Activated CD4-positive, alpha-beta memory T cell treated with anti-CD3 and anti-CD28 coated beads, Interleukin-2, amount 10 ng/mL, durations not matched to agents 7 days and 5 days (primary cell): ENCODE measurements around the gene AKTIP. TPM values are rescaled to one million over a fixed set of nuclear protein-coding genes. Genes with fewer than 3 reads are reported as not detected.

Experiments used
- CTCF ChIA-PET: fragments of 350-600 bp; sonication (Branson Sonifier 250); formaldehyde crosslinking; loops from one replicate; lab custom pipeline; 2021; ENCODE audit warnings: antibody characterized with exemption, inconsistent platforms; lab: Charles Lee
- POLR2A ChIA-PET: fragments of 350-600 bp; sonication (Branson Sonifier 250); formaldehyde crosslinking; loops from one replicate; lab custom pipeline; 2021; ENCODE audit warnings: antibody characterized with exemption; lab: Charles Lee
- DNase-seq: peaks from one replicate; pipeline ENCODE4 v3.0.0-alpha.2; 2020
- H3K27ac Mint-ChIP-seq: one replicate; pipeline ENCODE4 v1.8.0; 2021; ENCODE audit warnings: mild to moderate bottlenecking, mixed read lengths
- H3K27me3 Mint-ChIP-seq: one replicate; pipeline ENCODE4 v1.8.0; 2021; ENCODE audit warnings: mixed read lengths
- H3K36me3 Mint-ChIP-seq: one replicate; pipeline ENCODE4 v1.8.0; 2021; ENCODE audit warnings: low read depth, mixed read lengths
- H3K4me1 Mint-ChIP-seq: one replicate; pipeline ENCODE4 v1.8.0; 2021; ENCODE audit warnings: mixed read lengths
- H3K4me3 Mint-ChIP-seq: one replicate; pipeline ENCODE4 v1.8.0; 2021; ENCODE audit warnings: mild to moderate bottlenecking, mixed read lengths
- H3K9me3 Mint-ChIP-seq: one replicate; pipeline ENCODE4 v1.8.0; 2021; ENCODE audit warnings: mixed read lengths
- total RNA-seq, 2 experiments: library from RNA; stranded (reverse); gene quantifications; one replicate each; pipeline ENCODE4 v1.2.3, GENCODE V29; 2021

The AKTIP gene
- total RNA-seq, 2 experiments from 2014 or later, result 53.3 to 57.0 TPM

- no peaks in the 10 kb centered on the region for H3K9me3 Mint-ChIP-seq
- ChIA-PET POLR2A (interaction anchor here (1.0 to 7.2 kb wide), 5 partner anchors 9 to 64 kb away, joined by 3 to 125 read pairs (median 3); partner anchors contain the start of gene RBL2), CTCF (interaction anchor here (1.0 to 2.2 kb wide), 3 partner anchors 9 to 50 kb away, joined by 3 to 7 read pairs (median 3); no protein-coding TSS in a partner anchor)
- H3K4me1 Mint-ChIP-seq, result peaks cover 52% of the 10 kb centered on the region
- H3K27me3 Mint-ChIP-seq, result no peaks in the 10 kb centered on the region
- DNase-seq, result no peak
- H3K27ac Mint-ChIP-seq, result peak overlapping the region; percentile 2
- no peak overlapping the region for H3K4me3 Mint-ChIP-seq
- peaks cover 75% of the 10 kb centered on the region for H3K36me3 Mint-ChIP-seq
Measured at GRCh38 chr16:53498984-53499383, 4.0 kb downstream of the AKTIP start.

GRCh38 chr16:53495325-53495724 lies 7.7 kb downstream of the AKTIP start:
- Mint-ChIP-seq H3K27ac (no peak overlapping the region), H3K27me3 (no peaks in the 10 kb centered on the region), H3K36me3 (peaks cover 90% of the 10 kb centered on the region), H3K4me1 (peaks cover 39% of the 10 kb centered on the region), H3K4me3 (no peak overlapping the region), H3K9me3 (no peaks in the 10 kb centered on the region)
- ChIA-PET CTCF (interaction anchor here (1.0 kb wide), 1 partner anchor 49 kb away, joined by 3 read pairs; no protein-coding TSS in a partner anchor), POLR2A (interaction anchor here (0.9 to 3.4 kb wide), 5 partner anchors 7 to 60 kb away, joined by 3 to 30 read pairs (median 4); partner anchors contain the start of genes AKTIP and RBL2)
- DNase-seq, result no peak

GRCh38 chr16:53494636-53495035 lies 8.4 kb downstream of the AKTIP start:
- Mint-ChIP-seq H3K27me3 (no peaks in the 10 kb centered on the region), H3K36me3 (peaks cover 92% of the 10 kb centered on the region), H3K9me3 (no peaks in the 10 kb centered on the region), H3K4me3 (no peak overlapping the region), H3K27ac (no peak overlapping the region), H3K4me1 (peaks cover 36% of the 10 kb centered on the region)
- CTCF ChIA-PET, result interaction anchor here (1.0 to 1.3 kb wide), 2 partner anchors 48 to 58 kb away, joined by 3 to 4 read pairs; no protein-coding TSS in a partner anchor
- POLR2A ChIA-PET, result interaction anchor here (0.9 to 3.4 kb wide), 5 partner anchors 8 to 59 kb away, joined by 3 to 30 read pairs (median 4); partner anchors contain the start of genes AKTIP and RBL2
- DNase-seq, result no peak

- POLR2A ChIA-PET, result interaction anchor here (1.4 to 3.4 kb wide), 3 partner anchors 10 to 57 kb away, joined by 3 to 30 read pairs (median 18); partner anchors contain the start of genes AKTIP and RBL2
- DNase-seq, result no peak
- Mint-ChIP-seq H3K4me1 (peaks cover 26% of the 10 kb centered on the region), H3K27ac (peak overlapping the region; percentile 48), H3K27me3 (no peaks in the 10 kb centered on the region), H3K9me3 (no peaks in the 10 kb centered on the region), H3K36me3 (peaks cover 95% of the 10 kb centered on the region), H3K4me3 (no peak overlapping the region)
- CTCF ChIA-PET, result no interaction called here
Measured at GRCh38 chr16:53492503-53492902, 10.5 kb downstream of the AKTIP start.

- Mint-ChIP-seq H3K4me1 (peaks cover 12% of the 10 kb centered on the region), H3K36me3 (peaks cover 95% of the 10 kb centered on the region), H3K27ac (no peak overlapping the region), H3K4me3 (no peak overlapping the region), H3K27me3 (no peaks in the 10 kb centered on the region), H3K9me3 (peaks cover 11% of the 10 kb centered on the region)
- ChIA-PET POLR2A (interaction anchor here (0.7 to 1.9 kb wide), 8 partner anchors 8 to 54 kb away, joined by 3 to 10 read pairs (median 6); partner anchors contain the start of gene AKTIP), CTCF (interaction anchor here (2.0 to 2.2 kb wide), 2 partner anchors 9 to 10 kb away, joined by 6 to 7 read pairs; no protein-coding TSS in a partner anchor)
- no peak for DNase-seq
Measured at GRCh38 chr16:53489755-53490154, 13.3 kb downstream of the AKTIP start.

- POLR2A ChIA-PET, result interaction anchor here (0.6 to 1.2 kb wide), 3 partner anchors 40 to 767 kb away, joined by 3 to 4 read pairs (median 3); no protein-coding TSS in a partner anchor
- DNase-seq, result no peak
- no peak overlapping the region for H3K4me3 Mint-ChIP-seq
- H3K27ac Mint-ChIP-seq, result no peak overlapping the region
- peaks cover 16% of the 10 kb centered on the region for H3K4me1 Mint-ChIP-seq
- peaks cover 19% of the 10 kb centered on the region for H3K9me3 Mint-ChIP-seq
- CTCF ChIA-PET, result no interaction called here
- H3K27me3 Mint-ChIP-seq, result no peaks in the 10 kb centered on the region
- H3K36me3 Mint-ChIP-seq, result peaks cover 97% of the 10 kb centered on the region
Measured at GRCh38 chr16:53486230-53486629, 16.8 kb downstream of the AKTIP start.

- ChIA-PET CTCF (no interaction called here), POLR2A (no interaction called here)
- H3K27ac Mint-ChIP-seq, result no peak overlapping the region
Measured at GRCh38 chr16:53484542-53484941, 18.5 kb downstream of the AKTIP start.

GRCh38 chr16:53482123-53482522 lies 20.9 kb downstream of the AKTIP start:
- ChIA-PET CTCF (no interaction called here), POLR2A (interaction anchor here (0.9 to 1.8 kb wide), 4 partner anchors 23 to 48 kb away, joined by 3 to 8 read pairs (median 6); partner anchors contain the start of gene RBL2)
- peaks cover 13% of the 10 kb centered on the region for H3K4me1 Mint-ChIP-seq
- H3K27ac Mint-ChIP-seq, result peak overlapping the region; percentile 1
- no peaks in the 10 kb centered on the region for H3K27me3 Mint-ChIP-seq
- no peak overlapping the region for H3K4me3 Mint-ChIP-seq
- H3K9me3 Mint-ChIP-seq, result peaks cover 18% of the 10 kb centered on the region
- DNase-seq, result no peak
- H3K36me3 Mint-ChIP-seq, result peaks cover 99% of the 10 kb centered on the region

More at GRCh38 chr16:53484542-53484941, 18.5 kb downstream of the AKTIP start:
- Mint-ChIP-seq H3K9me3 (peaks cover 19% of the 10 kb centered on the region), H3K4me3 (no peak overlapping the region), H3K4me1 (peaks cover 13% of the 10 kb centered on the region), H3K27me3 (no peaks in the 10 kb centered on the region), H3K36me3 (peaks cover 97% of the 10 kb centered on the region)
- no peak for DNase-seq

GRCh38 chr16:53480394-53480793 lies 22.6 kb downstream of the AKTIP start:
- Mint-ChIP-seq H3K27me3 (no peaks in the 10 kb centered on the region), H3K36me3 (peaks cover 98% of the 10 kb centered on the region), H3K4me3 (no peak overlapping the region), H3K4me1 (peaks cover 24% of the 10 kb centered on the region), H3K9me3 (peaks cover 8% of the 10 kb centered on the region), H3K27ac (no peak overlapping the region)
- ChIA-PET POLR2A (interaction anchor here (0.9 to 2.5 kb wide), 4 partner anchors 9 to 46 kb away, joined by 3 to 17 read pairs (median 5); partner anchors contain the start of gene RBL2), CTCF (interaction anchor here (1.0 to 1.6 kb wide), 2 partner anchors 9 to 23 kb away, joined by 3 to 6 read pairs; no protein-coding TSS in a partner anchor)
- DNase-seq, result no peak

GRCh38 chr16:53478965-53479364 lies 24.0 kb downstream of the AKTIP start:
- CTCF ChIA-PET, result interaction anchor here (1.6 kb wide), 1 partner anchor 11 kb away, joined by 6 read pairs; no protein-coding TSS in a partner anchor
- Mint-ChIP-seq H3K4me1 (peaks cover 30% of the 10 kb centered on the region), H3K36me3 (peaks cover 96% of the 10 kb centered on the region), H3K27me3 (no peaks in the 10 kb centered on the region), H3K27ac (no peak overlapping the region), H3K4me3 (no peak overlapping the region), H3K9me3 (peaks cover 3% of the 10 kb centered on the region)
- POLR2A ChIA-PET, result interaction anchor here (1.0 to 2.5 kb wide), 3 partner anchors 14 to 93 kb away, joined by 3 to 17 read pairs (median 3); no protein-coding TSS in a partner anchor
- no peak for DNase-seq

GRCh38 chr16:53476867-53477266 lies 26.1 kb downstream of the AKTIP start:
- no peak for DNase-seq
- Mint-ChIP-seq H3K4me1 (peaks cover 22% of the 10 kb centered on the region), H3K4me3 (no peak overlapping the region), H3K9me3 (peaks cover 2% of the 10 kb centered on the region), H3K36me3 (peaks cover 96% of the 10 kb centered on the region), H3K27me3 (no peaks in the 10 kb centered on the region), H3K27ac (peak overlapping the region; percentile 55)
- ChIA-PET CTCF (no interaction called here), POLR2A (interaction anchor here (0.8 to 2.1 kb wide), 4 partner anchors 8 to 42 kb away, joined by 3 to 6 read pairs (median 4); partner anchors contain the start of gene RBL2)

- Mint-ChIP-seq H3K9me3 (no peaks in the 10 kb centered on the region), H3K36me3 (peaks cover 71% of the 10 kb centered on the region), H3K4me1 (peaks cover 27% of the 10 kb centered on the region), H3K27me3 (no peaks in the 10 kb centered on the region), H3K4me3 (no peak overlapping the region), H3K27ac (peak overlapping the region; percentile 75)
- ChIA-PET POLR2A (interaction anchor here (0.8 to 1.9 kb wide), 4 partner anchors 8 to 32 kb away, joined by 3 to 11 read pairs (median 7); partner anchors contain the start of gene RBL2), CTCF (no interaction called here)
- DNase-seq, result no peak
Measured at GRCh38 chr16:53465606-53466280, 37.3 kb downstream of the AKTIP start.
